BJ (cell line): ENCODE results near the gene SLCO3A1. TPM values are rescaled to one million over a fixed set of nuclear protein-coding genes. Genes with fewer than 3 reads are reported as not detected.

ENCODE experiments used
- CTCF ChIA-PET: fragments of 350-600 bp; formaldehyde crosslinking; extraction: SDS; loops from one replicate; lab custom pipeline; 2021; ENCODE audit warnings: antibody characterized with exemption, inconsistent platforms; lab: Yijun Ruan, JAX
- POLR2A ChIA-PET: fragments of 300-600 bp; sonication (Branson Sonifier 250); formaldehyde crosslinking; extraction: SDS; loops from one replicate; lab custom pipeline; 2021; ENCODE audit warnings: antibody characterized with exemption; lab: Charles Lee
- DNase-seq: peaks from one replicate; pipeline ENCODE4 v3.0.0-alpha.2; 2011; ENCODE audit warnings: low read depth
- H3K27me3 ChIP-seq: 2 replicates; pipeline ENCODE4 v1.6.0; 2011; ENCODE audit warnings: low read length; ENCODE audit not compliant: control insufficient read depth, insufficient read depth
- H3K36me3 ChIP-seq: 2 replicates; pipeline ENCODE4 v1.5.1; 2011; ENCODE audit warnings: low read length; ENCODE audit not compliant: control insufficient read depth, insufficient read depth
- H3K4me3 ChIP-seq: 2 replicates; pipeline ENCODE4 v1.5.1; 2011; ENCODE audit warnings: low read depth, mild to moderate bottlenecking, control low read depth, low read length
- CTCF ChIP-seq: IDR thresholded peaks from 2 replicates; pipeline ENCODE4 v1.5.1; 2011; ENCODE audit warnings: low read depth, mild to moderate bottlenecking, control low read depth, inconsistent platforms, low read length, moderate library complexity; ENCODE audit not compliant: insufficient read depth
- polyA plus RNA-seq: library from polyadenylated mRNA; depleted of rRNA; stranded (reverse); fragments of >200 nt; gene quantifications from 2 replicates; pipeline ENCODE4 v1.2.3, GENCODE V29; 2011

The SLCO3A1 gene
- polyA plus RNA-seq, 1 experiment: 7.8 TPM

- POLR2A ChIA-PET: no interaction called here
- H3K36me3 ChIP-seq: no peaks in the 10 kb centered on the region
- CTCF ChIA-PET: no interaction called here
- DNase-seq: no peak
- TF ChIP-seq CTCF: no peak
- H3K27me3 ChIP-seq: no peaks in the 10 kb centered on the region
- H3K4me3 ChIP-seq: no peak overlapping the region
Observed at GRCh38 chr15:92047900-92048299, 194.4 kb downstream of the SLCO3A1 start.

- Histone ChIP-seq H3K4me3 (no peak overlapping the region), H3K27me3 (no peaks in the 10 kb centered on the region), H3K36me3 (no peaks in the 10 kb centered on the region)
- ChIA-PET POLR2A (no interaction called here), CTCF (no interaction called here)
- no peak for DNase-seq
- no peak for TF ChIP-seq CTCF
Observed at GRCh38 chr15:92048739-92049138, 195.2 kb downstream of the SLCO3A1 start.

GRCh38 chr15:92049290-92049989 is 195.9 kb downstream of the SLCO3A1 start:
- POLR2A ChIA-PET: no interaction called here
- Histone ChIP-seq H3K4me3 (no peak overlapping the region), H3K36me3 (no peaks in the 10 kb centered on the region), H3K27me3 (no peaks in the 10 kb centered on the region)
- CTCF ChIA-PET: no interaction called here
- DNase-seq: no peak
- no peak for TF ChIP-seq CTCF

- CTCF ChIA-PET: no interaction called here
- POLR2A ChIA-PET: no interaction called here
- TF ChIP-seq CTCF: no peak
Observed at GRCh38 chr15:92050220-92050898, 196.9 kb downstream of the SLCO3A1 start.

GRCh38 chr15:92051716-92052115 is 198.2 kb downstream of the SLCO3A1 start:
- TF ChIP-seq CTCF: no peak
- no peak overlapping the region for H3K4me3 ChIP-seq
- H3K36me3 ChIP-seq: no peaks in the 10 kb centered on the region
- ChIA-PET CTCF (no interaction called here), POLR2A (no interaction called here)
- no peaks in the 10 kb centered on the region for H3K27me3 ChIP-seq
- peak; percentile 4 for DNase-seq

More at GRCh38 chr15:92050220-92050898, 196.9 kb downstream of the SLCO3A1 start:
- DNase-seq: no peak
- Histone ChIP-seq H3K4me3 (no peak overlapping the region), H3K27me3 (no peaks in the 10 kb centered on the region), H3K36me3 (no peaks in the 10 kb centered on the region)
